ENCODE results near the gene HTD2.

Gene HTD2

GRCh38 chr3:58340594-58341244 lies 34.4 kb downstream of the HTD2 start:
- no peak for DNase-seq (ENCODE audit: low read depth)
- TF ChIP-seq, protein P1, sequence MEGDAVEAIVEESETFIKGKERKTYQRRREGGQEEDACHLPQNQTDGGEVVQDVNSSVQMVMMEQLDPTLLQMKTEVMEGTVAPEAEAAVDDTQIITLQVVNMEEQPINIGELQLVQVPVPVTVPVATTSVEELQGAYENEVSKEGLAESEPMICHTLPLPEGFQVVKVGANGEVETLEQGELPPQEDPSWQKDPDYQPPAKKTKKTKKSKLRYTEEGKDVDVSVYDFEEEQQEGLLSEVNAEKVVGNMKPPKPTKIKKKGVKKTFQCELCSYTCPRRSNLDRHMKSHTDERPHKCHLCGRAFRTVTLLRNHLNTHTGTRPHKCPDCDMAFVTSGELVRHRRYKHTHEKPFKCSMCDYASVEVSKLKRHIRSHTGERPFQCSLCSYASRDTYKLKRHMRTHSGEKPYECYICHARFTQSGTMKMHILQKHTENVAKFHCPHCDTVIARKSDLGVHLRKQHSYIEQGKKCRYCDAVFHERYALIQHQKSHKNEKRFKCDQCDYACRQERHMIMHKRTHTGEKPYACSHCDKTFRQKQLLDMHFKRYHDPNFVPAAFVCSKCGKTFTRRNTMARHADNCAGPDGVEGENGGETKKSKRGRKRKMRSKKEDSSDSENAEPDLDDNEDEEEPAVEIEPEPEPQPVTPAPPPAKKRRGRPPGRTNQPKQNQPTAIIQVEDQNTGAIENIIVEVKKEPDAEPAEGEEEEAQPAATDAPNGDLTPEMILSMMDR (conservative IDR thresholded peaks at IDR 0.05; ENCODE audit: low read depth, low read length), result no peak
- no peak overlapping the region for H3K4me3 ChIP-seq (ENCODE audit: low read depth, low read length)

- DNase-seq (ENCODE audit: low read depth), result no peak
- H3K4me3 ChIP-seq (ENCODE audit: low read depth, low read length), result no peak overlapping the region
- TF ChIP-seq, protein P1 (conservative IDR thresholded peaks at IDR 0.05; ENCODE audit: low read depth, low read length), result no peak
Observed at GRCh38 chr3:58341376-58341775, 35.1 kb downstream of the HTD2 start.

GRCh38 chr3:58342676-58343075 lies 36.4 kb downstream of the HTD2 start:
- no peak overlapping the region for H3K4me3 ChIP-seq (ENCODE audit: low read depth, low read length)
- DNase-seq (ENCODE audit: low read depth), result no peak
- TF ChIP-seq, protein P1 (conservative IDR thresholded peaks at IDR 0.05; ENCODE audit: low read depth, low read length), result no peak

GRCh38 chr3:58345457-58345856 lies 39.1 kb downstream of the HTD2 start:
- no peak overlapping the region for H3K4me3 ChIP-seq (ENCODE audit: low read depth, low read length)
- DNase-seq (ENCODE audit: low read depth), result no peak
- TF ChIP-seq, protein P1 (conservative IDR thresholded peaks at IDR 0.05; ENCODE audit: low read depth, low read length), result no peak

DNA sequence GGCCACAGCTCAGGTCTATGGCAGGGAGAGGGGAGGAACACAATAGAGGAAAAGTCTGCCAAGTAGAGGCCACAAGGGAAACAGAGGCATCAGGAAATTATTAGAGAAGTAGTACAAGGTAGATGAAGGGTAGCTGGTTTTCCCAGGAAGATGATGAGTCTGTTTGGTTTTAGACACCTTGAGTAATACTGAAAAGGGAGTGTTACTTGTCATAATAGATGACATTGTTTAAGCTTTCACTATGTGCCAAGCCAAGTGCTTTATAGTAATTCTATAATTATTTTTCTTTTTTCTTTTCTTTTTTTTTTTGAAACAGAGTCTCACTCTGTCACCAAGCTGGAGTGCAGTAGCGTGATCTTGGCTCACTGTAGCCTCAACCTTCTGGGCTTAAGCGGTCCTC lies 40.0 kb downstream of the HTD2 start:
- TF ChIP-seq, protein P1 (conservative IDR thresholded peaks at IDR 0.05; ENCODE audit: low read depth, low read length), result no peak
- no peak for DNase-seq (ENCODE audit: low read depth)
- no peak overlapping the region for H3K4me3 ChIP-seq (ENCODE audit: low read depth, low read length)

DNA sequence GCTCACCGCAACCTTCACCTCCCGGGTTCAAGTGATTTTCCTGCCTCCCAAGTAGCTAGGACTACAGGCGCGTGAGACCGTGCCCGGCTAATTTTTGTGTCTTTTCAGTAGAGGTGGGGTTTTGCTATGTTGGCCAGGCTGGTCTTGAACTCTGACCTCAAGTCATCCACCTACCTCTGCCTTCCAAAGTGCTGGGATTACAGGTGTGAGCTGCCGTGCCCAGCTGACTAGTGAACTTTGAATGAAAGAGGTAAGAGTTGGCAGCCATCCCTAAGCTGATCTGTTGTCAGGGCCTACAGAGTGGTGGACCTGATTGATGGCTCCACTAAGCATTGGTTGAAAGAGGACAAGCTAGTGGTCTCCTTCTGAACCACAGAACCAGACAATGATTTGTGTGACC lies 41.7 kb downstream of the HTD2 start:
- no peak for DNase-seq (ENCODE audit: low read depth)
- no peak overlapping the region for H3K4me3 ChIP-seq (ENCODE audit: low read depth, low read length)
- TF ChIP-seq, protein P1 (conservative IDR thresholded peaks at IDR 0.05; ENCODE audit: low read depth, low read length), result no peak
